Hematopoietic multipotent progenitor cell treated with erythropoietin and hydrocortisone succinate and interleukin-3 and kit ligand, for 6 days (in vitro differentiated cells): Measurements from ENCODE around the gene OGFOD3.
"Not testable (repeated sequence)": the region's sequence is repeated elsewhere in the genome, so short reads cannot be mapped to it uniquely, and the experiment has no call there.

Experiments
- DNase-seq: peaks from one replicate; pipeline ENCODE4 v3.0.0-alpha.2; 2015

The OGFOD3 gene

DNA sequence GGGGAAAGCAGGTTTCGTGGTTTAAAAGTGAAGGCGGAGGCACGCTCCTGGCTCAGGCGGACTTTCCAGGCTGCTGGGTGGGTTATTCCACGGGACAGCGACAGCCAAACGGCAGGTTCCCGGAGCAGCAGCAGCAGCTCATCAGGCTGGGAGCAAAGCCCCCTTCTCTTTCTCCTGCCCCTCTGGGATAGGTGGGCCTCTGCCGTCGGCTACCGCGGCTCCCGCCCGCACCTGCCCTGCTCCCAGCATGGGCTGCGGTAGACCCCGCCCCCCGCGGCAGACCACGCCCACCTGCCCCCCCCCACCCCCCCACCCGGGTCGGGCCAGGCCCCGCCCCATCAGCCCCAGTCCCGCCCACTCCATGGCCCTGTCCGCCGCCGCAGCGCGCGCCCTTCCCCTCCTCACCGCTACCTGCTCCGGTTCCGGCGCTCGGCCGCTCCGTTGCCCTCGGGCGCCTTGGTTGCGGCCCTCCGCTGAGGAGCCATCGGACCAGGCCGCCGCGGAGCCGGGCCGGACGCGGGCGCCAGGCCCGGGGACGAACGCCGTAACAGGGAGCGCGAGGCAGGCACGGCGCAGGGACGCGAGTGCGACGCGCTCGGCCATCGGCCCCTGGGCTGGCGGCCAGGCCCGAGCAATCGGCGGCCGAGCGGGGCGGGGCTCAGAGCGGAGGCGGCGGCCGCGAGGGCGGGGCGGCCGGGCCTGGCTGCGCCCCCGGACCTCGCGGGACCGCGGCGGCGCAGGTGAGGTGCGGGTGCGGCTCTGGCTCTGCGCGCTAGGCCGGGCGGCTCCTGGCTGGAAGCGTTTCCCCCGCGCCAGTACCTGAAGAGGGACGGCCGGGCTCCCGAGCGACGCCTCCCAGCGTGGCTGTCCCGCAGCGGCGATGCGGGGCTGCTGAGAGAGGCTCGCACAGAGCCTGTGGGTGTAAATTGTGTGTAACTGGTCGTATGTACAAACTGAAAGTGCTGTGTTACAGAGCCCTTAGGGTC, at the start of gene OGFOD3, which contains the start of gene HEXD:
Gene OGFOD3, minus strand, starts transcription at position 586 of the 986 bp plus-strand sequence. Its CDS starts 101 bp downstream, at position 485.
Gene HEXD, plus strand, starts transcription at position 347 of the 986 bp plus-strand sequence. CDS start 1,453 bp downstream, outside the sequence.
- DNase-seq, result peak; percentile 92

- peak; percentile 55 for DNase-seq
Measured at GRCh38 chr17:82465023-82465603, 46.7 kb upstream of the OGFOD3 start.

GRCh38 chr17:82464567-82464929, 46.2 kb upstream of the OGFOD3 start:
- no peak for DNase-seq

DNA sequence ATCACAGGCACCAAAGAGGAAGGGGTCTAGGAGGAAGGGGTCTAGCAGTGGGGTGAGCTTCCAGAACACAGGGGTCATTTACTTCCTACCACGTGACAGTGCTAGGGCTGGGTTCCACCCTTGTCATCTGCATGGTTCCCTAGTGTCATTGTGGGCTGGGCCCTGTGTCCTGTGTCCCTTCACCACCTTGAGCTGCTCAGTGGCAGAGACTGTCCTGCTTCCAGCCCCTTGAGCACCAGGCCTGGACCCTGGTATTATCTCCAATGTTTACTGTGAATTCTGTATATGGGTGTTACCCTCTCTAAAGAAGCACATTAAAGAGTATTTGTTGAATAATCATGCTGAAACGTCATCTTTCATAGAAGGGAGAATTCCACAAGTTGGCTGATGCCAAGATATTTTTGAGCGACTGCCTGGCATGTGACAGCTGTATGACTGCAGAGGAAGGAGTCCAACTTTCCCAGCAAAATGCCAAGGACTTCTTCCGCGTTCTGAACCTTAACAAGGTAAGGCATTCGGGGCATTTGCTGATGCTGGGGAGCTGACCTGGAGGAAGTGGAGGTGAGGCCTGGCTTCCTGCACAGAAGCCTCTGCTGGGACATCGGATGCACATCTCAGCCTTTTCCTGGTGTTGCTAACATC, 45.7 kb upstream of the OGFOD3 start:
- no peak for DNase-seq

- DNase-seq, result no peak
Measured at GRCh38 chr17:82463391-82463790, 45.0 kb upstream of the OGFOD3 start.

DNA sequence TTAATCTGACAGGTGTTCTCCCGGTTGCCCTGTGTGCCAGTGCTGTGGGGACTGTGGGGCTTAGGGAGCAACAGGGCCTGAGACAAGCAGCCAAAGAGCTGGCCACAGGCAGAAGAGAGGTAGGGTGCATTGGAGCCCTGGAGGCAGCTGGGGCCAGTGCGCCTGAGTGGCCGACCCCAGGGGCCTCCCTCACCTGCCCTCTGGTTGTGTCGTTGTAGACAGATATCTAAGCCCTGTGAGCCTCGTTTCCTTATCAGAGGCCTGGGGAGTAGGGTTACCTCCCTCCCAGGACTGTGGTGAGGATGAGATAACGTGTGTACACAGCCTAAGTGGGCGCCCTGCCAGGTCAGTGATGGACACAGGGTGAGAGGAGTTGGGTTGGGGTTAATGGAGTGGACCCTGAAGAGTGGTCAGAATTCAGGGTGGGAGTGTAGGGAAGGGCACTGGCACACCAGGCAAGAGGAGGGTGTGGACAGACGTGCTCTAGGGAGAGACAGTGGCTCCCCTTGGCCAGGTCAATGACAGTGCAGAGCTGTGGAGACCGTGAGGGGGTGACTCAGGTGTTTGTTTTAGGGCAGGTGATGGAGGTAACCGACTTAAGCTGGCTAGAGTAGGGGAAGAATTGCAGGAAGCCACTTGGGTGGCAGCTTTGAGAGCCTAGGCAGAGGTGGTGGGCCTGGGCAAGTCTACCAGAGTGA, 43.6 kb upstream of the OGFOD3 start:
- peak; percentile 95 for DNase-seq

- DNase-seq, result not testable (repeated sequence)
Measured at GRCh38 chr17:82459936-82460335, 41.5 kb upstream of the OGFOD3 start.

GRCh38 chr17:82458885-82459424, 40.6 kb upstream of the OGFOD3 start:
- peak; percentile 51 for DNase-seq

DNA sequence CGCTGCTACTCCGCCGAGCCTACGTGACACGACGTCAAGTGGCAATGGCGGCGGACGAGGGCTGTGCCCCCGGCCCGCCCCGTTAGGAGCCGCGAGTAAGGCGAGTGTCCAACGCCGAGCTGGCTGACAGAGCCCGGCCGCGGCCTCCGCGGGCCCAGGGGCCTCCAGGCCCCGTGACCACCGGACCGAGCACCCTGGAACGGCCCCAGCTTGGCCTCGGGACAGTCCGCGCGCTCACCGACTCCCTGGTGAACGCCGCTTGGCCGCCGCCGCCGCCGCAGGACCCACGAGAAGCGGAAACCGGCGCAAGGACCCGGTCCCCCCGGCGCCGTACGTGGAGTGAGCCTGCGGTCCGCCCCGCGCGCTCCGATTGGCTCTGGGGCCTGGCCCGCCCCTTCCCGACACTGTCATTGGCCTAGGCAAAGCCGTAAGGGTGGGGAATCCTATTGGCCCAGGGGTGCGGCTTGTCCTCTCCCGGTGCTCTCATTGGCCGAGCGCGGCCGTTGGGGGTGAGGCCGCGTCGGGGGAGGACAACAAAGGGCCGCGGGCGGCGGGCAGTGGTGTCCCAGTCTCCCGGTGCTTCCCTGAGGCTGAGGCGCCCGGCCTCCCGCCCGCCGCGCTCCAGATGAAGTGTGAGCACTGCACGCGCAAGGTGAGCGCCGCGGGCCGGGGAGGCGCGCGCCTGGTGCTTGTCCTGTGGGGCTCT, 39.9 kb upstream of the OGFOD3 start, which contains the start of gene NARF:
Gene NARF, plus strand, starts transcription at position 563 of the 706 bp plus-strand sequence. Its CDS starts 63 bp downstream, at position 626.
- peak; percentile 99 for DNase-seq

DNA sequence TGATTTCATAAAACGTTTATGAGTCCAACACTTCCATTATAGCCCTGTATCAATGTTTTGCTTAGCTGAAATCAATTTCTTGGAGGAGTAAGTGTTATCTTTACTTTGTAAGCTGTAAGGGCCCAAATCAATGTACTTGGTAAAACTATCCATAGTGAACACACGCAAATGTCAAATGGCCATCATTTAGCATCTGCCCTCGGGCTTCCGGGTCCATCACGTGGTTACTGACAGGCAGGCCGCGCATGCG, 39.5 kb upstream of the OGFOD3 start:
- DNase-seq, result peak; percentile 99

DNA sequence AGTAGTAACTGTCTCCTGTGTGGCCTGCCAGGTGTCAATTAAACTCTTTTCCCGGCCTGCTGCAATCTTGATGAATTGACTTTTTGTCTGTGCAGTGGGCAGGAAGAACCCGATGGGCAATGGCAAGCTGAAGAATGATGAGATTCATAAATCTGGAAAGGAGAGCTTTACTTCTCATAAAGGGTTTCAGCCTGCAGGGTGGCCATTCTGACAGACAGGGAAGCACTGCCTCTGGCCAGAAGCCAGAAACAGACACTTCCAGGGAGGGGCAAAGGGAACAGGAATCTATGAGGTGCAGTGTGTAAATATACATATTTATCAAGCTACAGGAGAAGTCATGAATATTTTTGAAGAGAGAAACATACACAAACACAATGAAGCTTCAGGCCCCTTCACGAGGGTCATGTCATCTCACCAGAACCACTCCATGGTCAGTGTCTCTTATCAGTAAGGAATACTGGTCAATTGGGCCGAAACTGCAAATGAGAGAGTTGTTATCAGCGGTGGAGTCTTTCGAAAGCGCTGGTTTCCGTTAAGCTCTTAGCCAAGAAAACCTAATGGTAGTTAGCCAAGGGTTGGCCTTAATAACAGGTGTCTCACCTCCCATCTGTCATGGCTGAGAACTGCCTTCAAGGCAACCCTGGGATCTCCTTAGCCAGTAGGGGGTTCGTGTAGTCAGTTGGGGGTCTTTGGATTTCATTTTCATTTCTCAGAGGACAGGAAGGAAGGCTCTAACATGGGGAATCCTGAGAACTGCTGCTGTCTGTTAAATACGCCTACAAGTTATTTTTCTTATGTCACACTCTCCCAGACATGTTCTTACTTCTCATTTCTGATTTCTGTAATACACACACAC, 38.9 kb upstream of the OGFOD3 start:
- DNase-seq, result peak; percentile 67

DNA sequence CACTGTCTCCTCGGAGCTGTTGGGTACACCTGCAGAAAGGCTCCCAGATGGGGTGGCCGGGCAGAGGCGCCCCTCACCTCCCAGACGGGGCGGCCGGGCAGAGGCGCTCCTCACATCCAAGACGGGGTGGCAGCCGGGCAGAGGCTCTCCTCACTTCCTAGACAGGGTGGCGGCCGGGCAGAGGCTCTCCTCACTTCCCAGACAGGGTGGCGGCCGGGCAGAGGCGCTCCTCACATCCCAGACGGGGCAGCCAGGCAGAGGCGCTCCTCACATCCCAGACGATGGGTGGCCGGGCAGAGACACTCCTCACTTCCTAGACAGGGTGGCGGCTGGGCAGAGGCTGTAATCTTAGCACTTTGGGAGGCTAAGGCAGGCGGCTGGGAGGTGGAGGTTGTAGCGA, 35.3 kb upstream of the OGFOD3 start:
- DNase-seq, result not testable (repeated sequence)

- not testable (repeated sequence) for DNase-seq
Measured at GRCh38 chr17:82453151-82453550, 34.8 kb upstream of the OGFOD3 start.

GRCh38 chr17:82452162-82452561, 33.8 kb upstream of the OGFOD3 start:
- no peak for DNase-seq

DNA sequence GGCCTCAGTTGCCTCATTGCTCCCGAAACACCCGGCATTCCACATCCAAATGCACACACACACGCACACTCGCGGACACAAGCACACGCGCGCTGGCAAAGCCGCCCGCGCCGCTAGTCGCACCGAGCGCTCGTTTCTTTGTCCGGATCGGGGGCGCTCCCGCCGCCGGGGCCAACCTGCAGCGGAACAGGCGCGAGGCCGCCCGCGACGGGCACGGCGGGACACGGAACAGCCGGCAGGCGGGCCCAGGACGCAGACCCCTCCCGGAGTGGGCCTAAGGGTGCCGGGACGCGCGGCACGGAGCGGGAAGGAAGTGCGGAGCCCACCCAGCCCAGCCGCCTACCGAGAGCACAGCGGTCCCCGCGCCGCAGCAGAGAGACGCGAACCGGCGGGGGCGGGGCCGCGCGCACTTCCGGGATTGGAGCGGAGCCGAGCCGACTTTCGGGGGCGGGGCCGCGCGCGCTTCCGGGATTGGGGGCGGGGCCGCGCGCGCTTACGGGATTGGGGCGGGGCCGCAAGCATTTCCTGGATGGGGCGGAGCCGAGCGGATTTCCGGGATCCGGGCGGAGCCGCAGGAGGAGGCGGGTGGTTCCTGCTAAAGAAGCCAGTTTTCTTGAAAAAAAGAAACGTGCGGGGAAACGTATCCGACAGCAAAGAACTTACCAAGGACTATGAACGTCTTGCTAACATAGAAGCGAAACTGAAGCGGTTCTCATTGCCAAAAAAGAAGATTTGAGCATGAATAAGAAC, 32.1 kb upstream of the OGFOD3 start, which contains the start of gene CYBC1:
Gene CYBC1, minus strand, starts transcription at position 396 of the 750 bp plus-strand sequence. CDS start 1,498 bp downstream, outside the sequence.
- DNase-seq, result peak; percentile 96

- DNase-seq, result peak; percentile 36
Measured at GRCh38 chr17:82449883-82450356, 31.5 kb upstream of the OGFOD3 start.

GRCh38 chr17:82449131-82449882, 30.9 kb upstream of the OGFOD3 start:
- DNase-seq, result peak; percentile 52

GRCh38 chr17:82447876-82448275, 29.5 kb upstream of the OGFOD3 start:
- no peak for DNase-seq

DNA sequence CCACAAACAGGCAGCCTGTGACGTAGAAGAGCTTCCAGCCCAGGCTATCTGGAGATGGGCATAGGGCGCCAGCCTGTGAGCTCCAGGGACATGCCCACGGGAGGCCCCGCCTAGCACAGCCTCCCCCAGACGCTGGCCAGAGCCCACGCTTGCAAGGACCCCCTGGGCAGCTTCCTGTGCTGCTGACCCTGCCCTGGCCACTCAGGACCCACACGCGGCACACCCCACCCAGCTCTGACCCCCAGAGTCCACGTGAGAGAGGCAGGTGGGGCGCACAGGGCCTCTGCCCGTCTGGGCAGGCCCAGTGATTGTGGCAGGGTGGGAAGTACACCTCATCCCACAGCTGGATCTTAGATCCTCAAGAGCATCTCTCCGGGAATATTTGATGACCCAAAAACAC, 28.3 kb upstream of the OGFOD3 start:
- no peak for DNase-seq
